Fibroblast of skin of left quadriceps (primary cell): ENCODE data around the gene NR3C2.

ENCODE experiments used
- DNase-seq, 2 experiments: peaks; one replicate each; pipeline ENCODE4 v3.0.0-alpha.2; 2013; ENCODE audit warnings: low read depth in 2 of 2

The NR3C2 gene

DNA sequence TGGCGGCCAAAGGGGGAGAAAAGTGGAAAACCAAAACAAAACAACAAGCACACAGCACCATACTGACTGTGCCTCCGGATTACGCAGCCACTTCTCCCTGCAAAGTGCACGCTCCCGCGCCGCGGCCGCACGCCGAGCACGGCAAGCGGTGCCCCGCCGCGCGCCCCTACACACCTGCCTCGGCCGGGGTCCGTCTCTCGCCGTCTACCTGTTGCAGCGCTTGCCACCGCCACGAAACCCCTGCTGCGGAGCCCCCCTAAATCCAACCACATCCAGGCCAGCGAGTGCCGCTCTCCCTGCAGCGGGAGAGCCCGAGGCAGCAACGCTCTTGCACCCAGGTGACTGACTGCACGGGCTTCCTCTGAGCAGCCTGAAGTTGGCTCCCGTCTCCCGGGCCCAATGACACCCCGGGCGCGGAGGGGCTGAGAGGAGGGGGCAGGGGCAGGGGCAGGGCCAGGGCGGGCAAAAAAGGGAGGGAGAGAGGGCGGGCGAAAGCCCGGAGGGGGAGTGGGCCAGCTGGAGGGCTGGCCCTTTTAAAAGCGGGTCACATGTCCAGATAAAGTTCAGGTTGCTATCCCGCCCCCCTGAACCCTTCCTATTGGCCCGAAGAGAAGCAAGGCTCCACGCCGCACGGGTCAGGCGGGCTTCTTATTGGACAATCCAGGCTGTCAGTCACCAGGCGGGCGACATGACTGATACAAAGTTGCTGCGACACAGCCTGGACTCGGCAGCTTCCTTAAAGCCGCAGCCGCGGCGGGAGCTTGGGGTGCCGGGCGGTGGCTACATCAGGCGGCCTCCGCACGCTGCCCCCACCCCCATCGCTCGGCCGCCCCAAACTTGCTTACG lies at the start of gene NR3C2:
Gene NR3C2 (minus strand): TSS at position 429 of the 846 bp plus-strand sequence.
- peak; percentile 89 to 91 for DNase-seq

- no peak for DNase-seq
These were observed 45.0 kb upstream of the NR3C2 start for GRCh38 chr4:148487181-148487580.

GRCh38 chr4:148481636-148482035 lies 39.4 kb upstream of the NR3C2 start:
- DNase-seq = no peak

- DNase-seq = no peak
These were observed 35.1 kb upstream of the NR3C2 start for GRCh38 chr4:148477276-148477675.

DNA sequence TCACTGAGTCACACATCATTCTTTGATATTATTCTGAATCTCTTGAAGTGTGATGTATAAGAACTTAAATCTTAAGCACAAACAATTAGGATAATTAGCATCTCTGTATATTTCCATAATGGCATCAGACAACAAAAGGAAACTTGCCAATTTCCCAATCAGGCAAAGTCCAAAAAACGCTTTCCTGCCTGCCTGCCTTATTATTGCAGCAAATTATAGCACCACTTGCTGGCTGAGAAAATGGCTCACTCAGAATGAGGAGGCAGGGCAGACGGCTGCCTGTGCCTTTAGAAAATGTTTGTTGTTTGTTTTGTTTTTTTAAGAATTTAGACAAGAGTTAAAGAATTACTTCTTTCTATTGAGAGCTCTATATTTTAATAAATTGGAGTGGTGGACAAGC lies 27.7 kb upstream of the NR3C2 start:
- no peak for DNase-seq

DNA sequence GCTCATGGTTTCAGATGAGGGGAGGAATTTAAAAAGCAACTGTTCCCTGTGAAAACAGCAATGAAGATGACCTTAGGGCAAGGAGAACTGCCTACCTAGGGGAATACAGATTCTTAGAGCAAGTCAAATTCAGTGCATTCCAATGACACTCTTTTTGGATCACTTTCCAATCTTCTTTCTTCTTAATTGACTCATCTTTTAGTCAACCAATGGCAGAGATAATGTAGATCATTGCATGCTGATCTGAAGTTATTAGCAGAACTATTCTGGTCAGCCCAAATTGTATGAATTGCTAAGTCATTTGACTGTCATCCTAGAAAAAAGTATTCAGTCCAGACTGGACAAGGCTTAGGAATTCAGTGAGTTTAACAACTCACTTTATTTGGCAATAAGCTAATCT lies 12.6 kb upstream of the NR3C2 start:
- peak in 1 of 2 experiments; percentile 4 for DNase-seq

DNA sequence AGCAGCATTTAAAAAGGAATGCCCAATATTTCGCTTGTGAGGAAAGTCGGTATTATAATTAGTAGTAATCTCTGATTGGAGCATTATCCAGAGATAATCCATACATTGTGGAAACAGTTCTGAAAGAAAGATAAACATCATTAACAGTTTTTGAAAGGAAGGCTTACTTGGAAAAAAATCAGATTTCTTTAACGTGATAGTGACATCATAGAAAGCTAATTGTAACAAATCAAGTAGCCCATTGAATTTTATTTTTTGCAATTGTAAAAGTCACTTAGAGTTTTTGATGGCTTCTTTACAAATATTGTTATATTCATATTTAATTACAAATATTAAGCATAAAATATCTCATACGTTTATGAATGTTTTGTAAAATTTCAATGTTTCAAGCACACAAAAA lies 11.6 kb upstream of the NR3C2 start:
- DNase-seq = no peak

- DNase-seq = no peak
These were observed 10.8 kb upstream of the NR3C2 start for GRCh38 chr4:148452970-148453369.

GRCh38 chr4:148449921-148450320 lies 7.7 kb upstream of the NR3C2 start:
- DNase-seq = no peak

GRCh38 chr4:148448141-148448540 lies 5.9 kb upstream of the NR3C2 start:
- DNase-seq = no peak

DNA sequence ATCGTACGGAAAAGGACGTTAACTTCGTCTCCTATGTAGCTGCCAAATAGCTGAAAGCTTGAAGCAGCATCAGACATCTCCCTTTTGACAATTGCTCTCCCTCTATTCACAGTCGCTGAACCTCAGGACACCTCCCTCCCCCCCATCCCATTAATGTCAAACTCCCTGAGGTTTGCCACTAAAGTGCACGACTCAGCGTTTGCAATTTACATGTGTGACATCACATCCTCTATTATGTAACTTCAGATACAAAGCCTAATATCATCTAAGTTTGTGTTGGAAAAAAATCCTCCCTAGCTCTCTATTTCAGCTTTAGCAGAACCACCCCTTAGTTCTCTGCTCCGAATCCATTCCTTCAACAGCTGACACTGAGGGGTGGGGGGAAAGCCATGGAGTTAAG lies 5.5 kb upstream of the NR3C2 start:
- no peak for DNase-seq

DNA sequence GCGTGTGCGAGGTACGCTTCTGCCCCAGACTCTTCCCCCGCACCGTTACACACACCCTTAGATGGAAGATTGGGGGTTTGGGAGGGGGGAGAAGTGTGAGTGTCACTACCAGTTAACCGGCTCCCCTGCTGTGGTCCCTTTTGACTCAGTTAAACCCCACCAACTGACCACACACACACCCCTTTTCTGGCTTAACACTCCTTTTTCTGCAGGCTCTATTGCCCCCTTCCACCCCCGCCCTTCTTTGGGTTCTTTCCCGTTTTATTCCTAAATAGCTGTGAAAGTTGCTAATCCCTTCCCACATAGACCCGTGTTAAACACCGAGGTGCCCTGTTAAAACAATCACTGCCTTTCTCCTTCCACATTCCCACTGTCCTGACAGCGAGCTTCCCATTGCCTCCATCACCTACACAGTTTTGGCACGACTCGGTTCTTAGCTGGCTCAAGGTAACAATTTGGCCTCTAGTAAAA lies 3.7 kb upstream of the NR3C2 start:
- no peak for DNase-seq

DNA sequence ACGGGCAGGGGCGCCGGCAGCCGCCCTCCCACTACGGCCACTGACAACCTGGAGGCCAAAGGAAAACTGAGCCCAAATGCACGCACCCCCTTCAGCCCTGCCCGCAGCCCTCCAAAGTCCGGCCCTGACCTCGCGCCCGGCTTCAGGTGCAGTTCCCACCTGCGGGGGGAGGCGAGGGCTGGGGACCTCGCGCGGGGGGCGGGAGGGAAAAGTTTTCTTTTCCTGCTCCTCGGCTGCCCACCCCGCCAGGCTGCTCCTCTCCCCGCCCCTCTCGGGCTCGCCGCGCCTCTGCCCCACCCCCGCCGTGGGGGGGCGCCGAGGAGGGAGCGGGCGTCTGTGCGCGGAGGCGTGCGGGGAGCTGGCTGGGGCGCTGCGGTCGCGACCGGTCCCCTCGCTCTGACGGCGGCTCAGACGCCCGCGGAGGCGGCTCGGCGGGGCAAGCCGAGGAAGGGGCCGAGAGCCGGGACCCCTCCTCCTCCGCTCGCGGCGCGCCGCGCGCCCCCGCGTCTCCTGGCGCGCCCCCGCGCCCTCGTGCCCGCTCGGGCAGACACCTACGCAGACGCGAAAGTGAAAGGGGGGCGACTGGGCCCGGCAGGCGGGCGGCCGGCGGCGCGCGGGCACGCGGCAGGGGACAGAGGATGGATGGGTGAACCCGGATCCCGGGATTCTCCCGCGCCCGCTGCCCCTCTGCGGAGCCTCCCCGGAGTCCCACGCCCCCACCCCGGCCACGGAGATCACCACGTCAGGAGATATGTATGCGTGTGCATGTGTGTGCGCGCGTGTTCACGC lies 3.1 kb upstream of the NR3C2 start:
- no peak for DNase-seq

- no peak for DNase-seq
These were observed 2.3 kb upstream of the NR3C2 start for GRCh38 chr4:148444296-148445070.

DNA sequence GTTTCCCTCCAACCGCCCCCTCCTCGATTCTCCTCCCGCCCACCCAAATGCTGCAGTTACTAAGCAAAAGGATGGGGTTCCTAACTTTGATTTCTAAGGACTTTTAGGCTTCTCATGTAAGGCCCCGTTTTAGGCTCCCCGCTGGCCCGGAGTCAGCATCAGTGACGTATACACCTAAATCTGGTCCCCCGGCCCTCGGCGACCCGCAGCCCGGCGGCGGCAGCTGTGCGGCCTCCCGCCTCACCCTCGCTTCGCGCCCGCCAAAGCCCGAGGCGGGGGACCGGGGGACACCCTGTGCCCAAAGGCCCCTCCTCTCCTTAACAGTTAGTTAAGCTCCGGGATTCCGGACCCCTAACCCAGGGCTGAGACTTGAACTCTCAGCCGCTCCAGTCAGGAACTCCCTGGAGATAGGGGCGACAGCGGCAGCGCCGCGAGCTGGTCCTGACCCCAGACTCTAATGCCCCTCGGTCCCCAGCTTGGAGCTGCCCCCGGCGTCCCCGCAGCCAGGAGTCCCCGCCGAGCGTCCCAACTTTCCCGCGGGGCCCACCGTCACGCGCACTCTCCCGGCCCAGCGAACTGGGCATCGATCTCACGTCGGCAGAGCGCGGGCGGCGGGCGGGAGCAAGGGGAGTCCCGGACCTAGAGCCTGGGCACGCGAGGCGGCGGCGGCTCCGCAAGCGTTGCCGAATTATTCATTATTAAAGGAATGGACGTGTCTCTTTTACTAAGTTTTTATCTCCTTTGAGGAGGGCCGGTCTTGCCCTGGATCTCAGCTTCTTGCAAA lies 1.5 kb upstream of the NR3C2 start:
- no peak for DNase-seq

- no peak for DNase-seq
These were observed 758 bp upstream of the NR3C2 start for GRCh38 chr4:148442832-148443511.

- DNase-seq = no peak
These were observed 609 bp downstream of the NR3C2 start for GRCh38 chr4:148441624-148441985.

DNA sequence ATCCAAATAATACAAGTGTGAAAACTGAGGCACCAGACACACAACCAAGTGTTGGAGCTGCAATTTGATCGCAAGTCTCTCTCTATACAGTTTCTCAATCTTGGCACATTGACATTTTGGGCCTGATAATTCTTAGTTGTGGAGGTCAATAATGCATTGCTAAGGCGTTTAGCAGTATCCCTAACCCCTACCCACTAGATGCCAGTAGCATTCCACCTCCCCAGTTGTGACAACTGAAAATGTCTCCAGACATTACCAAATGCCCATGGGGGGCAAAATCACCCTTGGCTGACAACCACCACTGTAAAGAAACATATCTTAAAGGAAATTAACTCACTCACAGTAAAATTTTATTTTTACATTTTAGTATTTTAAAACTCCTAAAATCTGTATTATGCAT lies 4.2 kb downstream of the NR3C2 start:
- DNase-seq = no peak

DNA sequence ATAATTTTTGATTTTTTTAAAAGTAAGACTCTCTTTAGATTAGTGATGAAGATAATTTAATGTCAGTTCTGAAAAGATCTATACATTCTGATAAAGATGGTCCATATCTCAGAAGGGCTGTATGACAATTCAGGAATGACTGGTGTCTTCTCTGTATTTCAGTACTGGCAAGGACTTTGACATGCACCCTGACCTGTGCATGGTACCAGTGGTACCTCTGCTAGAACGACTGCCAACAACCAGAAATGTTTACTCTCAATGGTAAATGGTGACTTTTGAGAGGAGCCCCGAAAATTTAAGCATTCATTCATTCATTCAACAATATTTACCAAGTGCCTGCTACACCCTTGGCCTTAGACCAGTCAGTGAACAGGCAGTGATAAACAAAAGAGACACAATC lies 4.8 kb downstream of the NR3C2 start:
- no peak for DNase-seq

- no peak for DNase-seq
These were observed 5.7 kb downstream of the NR3C2 start for GRCh38 chr4:148436512-148436911.
